K562 (cell line): ENCODE data around the gene GRAMD1B. TPM values are rescaled to one million over a fixed set of nuclear protein-coding genes. Genes with fewer than 3 reads are reported as not detected.

Experiments used
- ATAC-seq: fragments of 200-7000 bp; cut with Tn5 transposase; 3 replicates; pipeline ENCODE4 v1.9.1; 2020; ENCODE audit warnings: moderate library complexity
- BruUV-seq: library from RNA; stranded (reverse); fragments of 400-500 nt; replicated peaks from 2 replicates; lab custom pipeline; 2021; lab: Mats Ljungman, UMichigan
- CTCF ChIA-PET: fragments of 300-600 bp; formaldehyde crosslinking; extraction: SDS; loops from one replicate; lab custom pipeline; 2021; ENCODE audit warnings: low intra/inter-chr PET ratio; lab: Yijun Ruan, JAX
- POLR2A ChIA-PET: fragments of 300-600, 350-650 bp; sonication (Branson Sonifier 250); formaldehyde crosslinking; extraction: SDS; loops from one replicate; lab custom pipeline; 2021; ENCODE audit warnings: antibody characterized with exemption, inconsistent platforms; lab: Yijun Ruan, JAX
- DNase-seq, 4 experiments: peaks; one replicate each; pipeline versions ENCODE4 v3.0.0 to v3.0.0-alpha.2; 2011 to 2018; ENCODE audit warnings: low spot score in 3 of 4, mixed read lengths in 3 of 4; ENCODE audit errors: extremely low read depth in 1 of 4
- FAIRE-seq: peaks from 2 replicates; lab custom pipeline; 2011; peaks lifted over from hg19 to GRCh38; lab: Jason Lieb, UNC
- H2AFZ ChIP-seq: 2 replicates; pipeline ENCODE4 v1.6.0; 2011; ENCODE audit warnings: low read depth, low read length, control low read depth, inconsistent platforms
- H3K27ac ChIP-seq: fragments of 200-600 bp; 3 replicates; pipeline ENCODE4 v1.8.0; 2011; ENCODE audit warnings: low read depth, mild to moderate bottlenecking, control low read depth, inconsistent platforms, low read length, moderate library complexity, mixed read lengths; ENCODE audit errors: extremely low read depth
- H3K27me3 ChIP-seq, 2 experiments: fragments of 300-600 bp in 1 of 2; 2 replicates in 1 of 2; 3 replicates in 1 of 2; pipeline versions ENCODE4 v1.6.0 to v1.8.0; 2011; ENCODE audit warnings: inconsistent platforms in 2 of 2, low read length in 2 of 2, mild to moderate bottlenecking in 1 of 2, mixed read lengths in 1 of 2, moderate library complexity in 1 of 2; ENCODE audit not compliant: control insufficient read depth in 2 of 2, insufficient read depth in 2 of 2
- H3K36me3 ChIP-seq: fragments of 300-600 bp; 3 replicates; pipeline ENCODE4 v1.8.0; 2011; ENCODE audit warnings: mild to moderate bottlenecking, low read length, inconsistent platforms; ENCODE audit not compliant: control insufficient read depth, insufficient read depth
- H3K4me1 ChIP-seq, 2 experiments: fragments of 200-600 bp in 1 of 2; replicated peaks in 1 of 2; 2 replicates in 1 of 2; 3 replicates in 1 of 2; pipeline versions ENCODE4 v1.5.1 to v1.8.0; 2011; ENCODE audit warnings: inconsistent platforms in 2 of 2, low read length in 2 of 2, mild to moderate bottlenecking in 1 of 2, mixed read lengths in 1 of 2, moderate library complexity in 1 of 2; ENCODE audit not compliant: control insufficient read depth in 2 of 2, insufficient read depth in 2 of 2
- H3K4me2 ChIP-seq: 2 replicates; pipeline ENCODE4 v1.6.1; 2011; ENCODE audit warnings: low read length, control low read depth, inconsistent platforms, mixed read lengths; ENCODE audit not compliant: insufficient read depth
- H3K4me3 ChIP-seq: fragments of 200-600 bp; sonication (generic), shearing (Covaris generic); 2 replicates; pipeline ENCODE4 v1.5.1; 2016; ENCODE audit warnings: control low read depth, inconsistent platforms
- H3K79me2 ChIP-seq: fragments of 200-600 bp; 3 replicates; pipeline ENCODE4 v1.8.0; 2011; ENCODE audit warnings: low read length, inconsistent platforms; ENCODE audit not compliant: control insufficient read depth, insufficient read depth
- H3K9ac ChIP-seq, 2 experiments: 2 replicates each; pipeline versions ENCODE4 v1.6.0 to v1.6.1; 2011; ENCODE audit warnings: low read depth in 2 of 2, low read length in 2 of 2, control low read depth in 1 of 2, inconsistent platforms in 1 of 2, mild to moderate bottlenecking in 1 of 2, mixed read lengths in 1 of 2; ENCODE audit not compliant: insufficient read depth in 1 of 2
- H3K9me1 ChIP-seq: one replicate; pipeline ENCODE4 v1.6.0; 2011; ENCODE audit warnings: inconsistent platforms, mild to moderate bottlenecking, low read length, moderate library complexity; ENCODE audit not compliant: control insufficient read depth, insufficient read depth
- H3K9me3 ChIP-seq: replicated peaks from 2 replicates; pipeline ENCODE4 v1.5.1; 2011; ENCODE audit warnings: low read depth, low read length, inconsistent platforms; ENCODE audit not compliant: control insufficient read depth, insufficient read depth
- H4K20me1 ChIP-seq: replicated peaks from 2 replicates; pipeline ENCODE4 v1.6.1; 2011; ENCODE audit warnings: low read length, inconsistent platforms, mixed read lengths; ENCODE audit not compliant: control insufficient read depth, insufficient read depth
- DIDO1 ChIP-seq: fragments of 450-650 bp; IDR thresholded peaks from 2 replicates; pipeline ENCODE4 v1.6.1; 2016; ENCODE audit warnings: low read depth, missing biosample characterization, missing genetic modification characterization
- E2F4 ChIP-seq: sonication (generic); formaldehyde crosslinking; IDR thresholded peaks from 2 replicates; pipeline ENCODE4 v1.8.0; 2022; ENCODE audit warnings: mild to moderate bottlenecking, low read depth, missing genetic modification reagents
- HMG20B ChIP-seq: fragments of 250-450 bp; sonication (Bioruptor Pico); IDR thresholded peaks from 2 replicates; pipeline ENCODE4 v1.5.0; 2021; ENCODE audit warnings: mild to moderate bottlenecking
- JUN ChIP-seq, 2 experiments: sonication (generic) in 1 of 2; formaldehyde crosslinking in 1 of 2; IDR thresholded peaks; 2 replicates each; pipeline versions ENCODE4 v1.6.1 to v1.8.0; 2012 to 2022; ENCODE audit warnings: borderline replicate concordance in 2 of 2, mild to moderate bottlenecking in 2 of 2, improper control_type of control experiment in 1 of 2, low read depth in 1 of 2, low read length in 1 of 2, missing genetic modification reagents in 1 of 2
- LCOR ChIP-seq: sonication (generic); formaldehyde crosslinking; IDR thresholded peaks from 2 replicates; pipeline ENCODE4 v1.8.0; 2022; ENCODE audit warnings: mild to moderate bottlenecking, missing genetic modification reagents
- NUFIP1 ChIP-seq: fragments of 450-650 bp; IDR thresholded peaks from 2 replicates; pipeline ENCODE4 v1.6.1; 2018; ENCODE audit not compliant: partially characterized antibody
- WGBS: fragments of 100-300 bp; shearing (Covaris generic); methylation state at CpG from one replicate; pipeline ENCODE4 v1.1.6; 2016; ENCODE audit warnings: low coverage, mixed read lengths; ENCODE audit not compliant: insufficient coverage; ENCODE audit errors: missing lambda C conversion rate; 5-methylcytosine and 5-hydroxymethylcytosine counted together
- in situ Hi-C: fragments of 300-500 bp; cut with MboI; formaldehyde crosslinking; loops from 4 replicates; pipeline ENCODE4 v1.15.0; 2018; ENCODE audit warnings: inconsistent platforms, mixed read lengths
- intact Hi-C: fragments of 100-400 bp; cut with micrococcal nuclease; formaldehyde crosslinking; loops from 2 replicates; pipeline ENCODE4 v1.14.2; 2022
- polyA plus RNA-seq, 8 experiments: library from polyadenylated mRNA; depleted of rRNA in 4 of 8; stranded (reverse) in 5 of 8; unstranded in 3 of 8; fragments of >200 nt; fragmentation: Nextera tagmentation in 2 of 8; fragmentation: Illumina TruSeq in 1 of 8; extraction: Ambion mirVana in 2 of 8; extraction: Trizol in 1 of 8; gene quantifications; 2 replicates each; pipeline versions ENCODE4 v1.2.1 to v1.2.3, GENCODE V29; 2011 to 2014; ENCODE audit warnings: inconsistent platforms in 1 of 8, missing spikeins in 1 of 8
- total RNA-seq, 7 experiments: library from RNA; depleted of rRNA in 6 of 7; stranded (reverse); fragments of >200 nt in 6 of 7; fragmentation: Illumina TruSeq in 2 of 7; extraction: Trizol in 2 of 7; gene quantifications; 2 replicates each; pipeline versions ENCODE4 v1.2.1 to v1.2.3, GENCODE V29; 2011 to 2021; ENCODE audit warnings: low replicate concordance in 1 of 7

The GRAMD1B gene
- total and polyA plus RNA-seq, 9 of the 15 experiments (the other 6 are each of a cell fraction or from before 2014, with no cell fraction given): 0.31 TPM; not detected in 8

- Histone ChIP-seq H2AFZ (no peak overlapping the region), H3K79me2 (no peaks in the 10 kb centered on the region), H3K4me2 (no peak overlapping the region), H4K20me1 (no peaks in the 10 kb centered on the region; the same call in 1 of the 2 replicates), H3K9me1 (no peaks in the 10 kb centered on the region), H3K27me3 (no peaks in the 10 kb centered on the region), H3K9me3 (no peaks in the 10 kb centered on the region), H3K4me1 (no peaks in the 10 kb centered on the region), H3K27ac (no peak overlapping the region), H3K9ac (no peak overlapping the region), H3K4me3 (no peak overlapping the region), H3K36me3 (no peaks in the 10 kb centered on the region)
- TF ChIP-seq LCOR (no peak), HMG20B (CRISPR knock-in tag) (no peak), DIDO1 (tag) (no peak), NUFIP1 (no peak), JUN (IDR thresholded peaks at IDR 0.05; ENCODE audit: borderline replicate concordance, low read depth, low read length) (no peak), JUN (CRISPR knock-in tag; IDR thresholded peaks at IDR 0.05; ENCODE audit: borderline replicate concordance) (no peak), E2F4 (CRISPR knock-in tag) (no peak)
- in situ Hi-C loops: no loop called here
- BruUV-seq: no TSS peak
- ATAC-seq (no peak), DNase-seq (no peak), FAIRE-seq (no peak)
- WGBS: 0% methylated on average over 3 of the region's 3 CpGs
- CTCF ChIA-PET: no interaction called here
- intact Hi-C loops: no loop called here
- POLR2A ChIA-PET: no interaction called here
Observed at GRCh38 chr11:123382555-123383074, 47.5 kb upstream of the GRAMD1B start.
